ENCODE measurements around the gene PROM2.
"Not testable (repeated sequence)": the region's sequence is repeated elsewhere in the genome, so short reads cannot be mapped to it uniquely, and the experiment has no call there.

- not testable (repeated sequence) for TF ChIP-seq POLR2AphosphoS5 (IDR thresholded peaks at IDR 0.05); POLR2A (IDR thresholded peaks at IDR 0.05; ENCODE audit: low read depth); CTCF (IDR thresholded peaks at IDR 0.05)
Measured at GRCh38 chr2:95269745-95270144, 4.5 kb upstream of the PROM2 start.
